GM12878 (cell line): ENCODE measurements around the gene FUT7. TPM values are rescaled to one million over a fixed set of nuclear protein-coding genes. Genes with fewer than 3 reads are reported as not detected.

Source experiments
- ATAC-seq: fragments of 200-7000 bp; cut with Tn5 transposase; 3 replicates; pipeline ENCODE4 v1.9.1; 2020; ENCODE audit warnings: mild to moderate bottlenecking, moderate library complexity
- BruUV-seq: library from RNA; stranded (reverse); fragments of 400-500 nt; replicated peaks from 2 replicates; lab custom pipeline; 2021; lab: Mats Ljungman, UMichigan
- CTCF ChIA-PET: fragments of 300-600 bp; sonication (Branson Sonifier 250); formaldehyde crosslinking; extraction: SDS; loops from one replicate; lab custom pipeline; 2021; ENCODE audit warnings: inconsistent platforms; lab: Yijun Ruan, JAX
- POLR2A ChIA-PET: fragments of 350-600 bp; formaldehyde crosslinking; extraction: SDS; loops from one replicate; lab custom pipeline; 2021; ENCODE audit warnings: inconsistent platforms; lab: Charles Lee
- RAD21 ChIA-PET: fragments of 300-600 bp; sonication (Branson Sonifier 250); formaldehyde crosslinking; loops from one replicate; lab custom pipeline; 2023; ENCODE audit warnings: antibody characterized with exemption; ENCODE audit not compliant: unreplicated experiment; lab: Charles Lee
- SMC1A ChIA-PET: fragments of 300-600 bp; sonication (Branson Sonifier 250); formaldehyde crosslinking; loops from one replicate; lab custom pipeline; 2023; ENCODE audit not compliant: unreplicated experiment, uncharacterized antibody; lab: Charles Lee
- DNase-seq: peaks from one replicate; pipeline ENCODE4 v3.0.0-alpha.2; 2011; ENCODE audit warnings: low read depth, low spot score
- FAIRE-seq: peaks from 3 replicates; lab custom pipeline; 2011; peaks lifted over from hg19 to GRCh38; lab: Jason Lieb, UNC
- H2AFZ ChIP-seq: 2 replicates; pipeline ENCODE4 v1.6.0; 2011; ENCODE audit warnings: low read depth, low read length, control low read depth; ENCODE audit not compliant: control insufficient read depth
- H3K27ac ChIP-seq: 2 replicates; pipeline ENCODE4 v1.5.1; 2011; ENCODE audit warnings: control low read depth; ENCODE audit not compliant: control insufficient read depth, insufficient read depth
- H3K27me3 ChIP-seq, 2 experiments: replicated peaks in 1 of 2; 2 replicates each; pipeline versions ENCODE4 v1.6.0 to v1.6.1; 2011; ENCODE audit warnings: low read length in 1 of 2; ENCODE audit not compliant: control insufficient read depth in 2 of 2, insufficient read depth in 2 of 2
- H3K36me3 ChIP-seq, 2 experiments: 2 replicates each; pipeline ENCODE4 v1.5.1; 2011; ENCODE audit warnings: low read length in 1 of 2; ENCODE audit not compliant: control insufficient read depth in 2 of 2, insufficient read depth in 2 of 2
- H3K4me1 ChIP-seq: 2 replicates; pipeline ENCODE4 v1.6.1; 2011; ENCODE audit warnings: mild to moderate bottlenecking, low read length, moderate library complexity, mixed read lengths; ENCODE audit not compliant: control insufficient read depth, insufficient read depth
- H3K4me2 ChIP-seq: 2 replicates; pipeline ENCODE4 v1.6.0; 2011; ENCODE audit warnings: control low read depth; ENCODE audit not compliant: control insufficient read depth, insufficient read depth
- H3K4me3 ChIP-seq: fragments of 200-600 bp; sonication (generic); 2 replicates; pipeline ENCODE4 v1.5.1; 2016
- H3K79me2 ChIP-seq: 2 replicates; pipeline ENCODE4 v1.6.0; 2011; ENCODE audit warnings: low read length; ENCODE audit not compliant: control insufficient read depth, insufficient read depth
- H3K9ac ChIP-seq: 2 replicates; pipeline ENCODE4 v1.8.0; 2011; ENCODE audit warnings: low read length, control low read depth, mixed read lengths; ENCODE audit not compliant: control insufficient read depth, insufficient read depth
- H3K9me3 ChIP-seq: replicated peaks from 3 replicates; pipeline ENCODE4 v1.5.1; 2011; ENCODE audit warnings: mild to moderate bottlenecking, low read length; ENCODE audit not compliant: control insufficient read depth, insufficient read depth
- H4K20me1 ChIP-seq: 2 replicates; pipeline ENCODE4 v1.6.0; 2011; ENCODE audit not compliant: control insufficient read depth, insufficient read depth
- EGR1 ChIP-seq, 2 experiments: IDR thresholded peaks; 1 replicate in 1 of 2; 2 replicates in 1 of 2; pipeline ENCODE4 v1.6.1; 2011 to 2012; ENCODE audit warnings: low read depth in 2 of 2, low read length in 2 of 2, borderline replicate concordance in 1 of 2, mild to moderate bottlenecking in 1 of 2, moderate library complexity in 1 of 2
- EP300 ChIP-seq, 2 experiments: fragments of 150-350 bp in 1 of 2; IDR thresholded peaks; 2 replicates each; pipeline ENCODE4 v1.6.1; 2011 to 2012; ENCODE audit warnings: low read depth in 2 of 2, low read length in 2 of 2, borderline replicate concordance in 1 of 2, improper control_type of control experiment in 1 of 2, inconsistent platforms in 1 of 2; ENCODE audit not compliant: control insufficient read depth in 1 of 2
- GABPA ChIP-seq: IDR thresholded peaks from 2 replicates; pipeline ENCODE4 v1.6.1; 2014; ENCODE audit warnings: antibody characterized with exemption, low read depth, mild to moderate bottlenecking, inconsistent platforms
- HDAC2 ChIP-seq: fragments of 200-600 bp; sonication (generic); IDR thresholded peaks from 2 replicates; pipeline ENCODE4 v1.6.1; 2017
- PML ChIP-seq: IDR thresholded peaks from 2 replicates; pipeline ENCODE4 v1.6.1; 2012; ENCODE audit warnings: low read length, inconsistent platforms
- SPI1 ChIP-seq: IDR thresholded peaks from 2 replicates; pipeline ENCODE4 v1.6.1; 2011; ENCODE audit warnings: low read depth, mild to moderate bottlenecking, low read length, moderate library complexity, borderline replicate concordance; ENCODE audit not compliant: insufficient read depth
- TARDBP ChIP-seq: IDR thresholded peaks from 2 replicates; pipeline ENCODE4 v1.6.1; 2016; ENCODE audit warnings: borderline replicate concordance
- YBX1 ChIP-seq: fragments of 450-650 bp; IDR thresholded peaks from 2 replicates; pipeline ENCODE4 v1.6.1; 2016; ENCODE audit warnings: antibody characterized with exemption
- WGBS: methylation state at CpG from one replicate; pipeline ENCODE4 v1.1.6; 2016; ENCODE audit warnings: low lambda C conversion rate; ENCODE audit not compliant: insufficient replicate concordance, insufficient coverage; ENCODE audit errors: missing lambda C conversion rate; 5-methylcytosine and 5-hydroxymethylcytosine counted together
- in situ Hi-C: fragments of 300-500 bp; cut with MboI; formaldehyde crosslinking; loops from 9 replicates; pipeline ENCODE4 v1.14.3; 2018; ENCODE audit warnings: mixed read lengths
- intact Hi-C: fragments of 100-400 bp; cut with micrococcal nuclease; formaldehyde crosslinking; loops from one replicate; pipeline ENCODE4 v1.14.2; 2022; ENCODE audit not compliant: unreplicated experiment
- polyA plus RNA-seq, 11 experiments: library from polyadenylated mRNA; depleted of rRNA in 4 of 11; unstranded in 6 of 11; stranded (reverse) in 5 of 11; fragments of >200 nt; fragmentation: Nextera tagmentation in 4 of 11; fragmentation: Illumina TruSeq in 1 of 11; extraction: Ambion mirVana in 4 of 11; extraction: Trizol in 1 of 11; gene quantifications; 1 replicate in 1 of 11; 2 replicates in 10 of 11; pipeline versions ENCODE4 v1.2.1 to v1.2.3, GENCODE V29; 2011 to 2016; ENCODE audit warnings: inconsistent platforms in 2 of 11, missing spikeins in 2 of 11, low read depth in 1 of 11
- total RNA-seq, 4 experiments: library from RNA; depleted of rRNA in 3 of 4; stranded (reverse); fragments of >200 nt in 3 of 4; fragmentation: Illumina TruSeq in 1 of 4; extraction: Trizol in 1 of 4; gene quantifications; 2 replicates each; pipeline versions ENCODE4 v1.2.1 to v1.2.3, GENCODE V29; 2013 to 2021
- TF ChIP-seq, protein P1 (sequence below): fragments of 450-650 bp; IDR thresholded peaks from 2 replicates; pipeline ENCODE4 v1.6.1; 2014; ENCODE audit warnings: mild to moderate bottlenecking
- TF ChIP-seq, protein P2 (sequence below): fragments of 450-650 bp; IDR thresholded peaks from 2 replicates; pipeline ENCODE4 v1.6.1; 2016; ENCODE audit warnings: mild to moderate bottlenecking
- TF ChIP-seq, protein P3 (sequence below), 3 experiments: IDR thresholded peaks in 2 of 3; conservative IDR thresholded peaks in 1 of 3; 2 replicates each; pipeline ENCODE4 v1.5.1; 2011; ENCODE audit warnings: low read depth in 3 of 3, low read length in 3 of 3, mild to moderate bottlenecking in 3 of 3, control low read depth in 2 of 3, moderate library complexity in 2 of 3, inconsistent platforms in 1 of 3, mixed read lengths in 1 of 3; ENCODE audit not compliant: control insufficient read depth in 2 of 3, insufficient read depth in 1 of 3; ENCODE audit errors: extremely low read depth in 1 of 3

FUT7 gene
- total and polyA plus RNA-seq, 10 of the 15 experiments (the other 5 are each of a cell fraction or from before 2014, with no cell fraction given), result 0.04 to 0.62 (median 0.20) TPM; not detected in 2

DNA sequence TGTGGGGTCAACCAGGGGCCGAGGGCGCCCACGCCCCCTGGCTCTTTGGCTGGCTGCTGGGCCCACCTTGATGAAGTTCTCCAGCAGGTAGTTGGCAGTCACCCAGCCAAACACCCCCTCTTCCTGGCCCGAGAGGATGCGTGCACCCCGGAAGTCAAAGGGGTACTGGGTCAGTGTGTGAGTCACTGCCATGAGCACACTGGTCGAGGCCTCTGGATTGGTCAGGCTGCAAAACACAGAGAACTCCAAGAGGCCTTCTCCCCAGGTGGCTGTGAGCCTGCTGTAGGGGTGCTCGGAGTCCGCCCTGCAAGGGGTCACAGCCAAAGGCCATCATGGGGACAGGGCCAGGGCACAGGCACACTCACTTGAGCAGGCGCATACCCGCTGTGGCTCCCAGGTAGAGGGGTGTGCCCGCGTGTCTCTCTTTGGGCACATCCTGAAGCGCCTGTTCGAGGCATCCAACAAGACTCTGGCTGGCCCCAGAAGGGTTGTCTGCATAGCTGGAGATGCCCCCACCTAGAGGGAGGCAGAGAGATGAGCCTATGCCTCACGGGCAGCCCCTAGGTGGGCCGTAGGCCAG is 19.3 kb upstream of the FUT7 start:
- H3K4me2 ChIP-seq, result no peak overlapping the region
- intact Hi-C loops, result no loop called here
- H4K20me1 ChIP-seq, result no peaks in the 10 kb centered on the region
- no TSS peak for BruUV-seq
- H3K9ac ChIP-seq, result no peak overlapping the region
- in situ Hi-C loops, result no loop called here
- H3K4me3 ChIP-seq, result no peak overlapping the region
- H3K9me3 ChIP-seq, result no peaks in the 10 kb centered on the region
- DNase-seq (no peak), ATAC-seq (no peak), FAIRE-seq (no peak)
- H3K79me2 ChIP-seq, result no peaks in the 10 kb centered on the region
- WGBS, result 54% methylated on average over 17 of the region's 17 CpGs
- ChIA-PET RAD21 (no interaction called here), CTCF (no interaction called here), SMC1A (no interaction called here), POLR2A (no interaction called here)
- H3K36me3 ChIP-seq, result no peaks in the 10 kb centered on the region
- H3K27ac ChIP-seq, result no peak overlapping the region
- H3K27me3 ChIP-seq, result peaks cover 11 to 18% of the 10 kb centered on the region in 2 experiments; a peak in 3 of 4 replicates
- TF ChIP-seq HDAC2, result no peak
- no peak for TF ChIP-seq EGR1 (IDR thresholded peaks at IDR 0.05; ENCODE audit: borderline replicate concordance in 1 of 2, low read depth in 2 of 2, low read length in 2 of 2)
- TF ChIP-seq, protein P1, sequence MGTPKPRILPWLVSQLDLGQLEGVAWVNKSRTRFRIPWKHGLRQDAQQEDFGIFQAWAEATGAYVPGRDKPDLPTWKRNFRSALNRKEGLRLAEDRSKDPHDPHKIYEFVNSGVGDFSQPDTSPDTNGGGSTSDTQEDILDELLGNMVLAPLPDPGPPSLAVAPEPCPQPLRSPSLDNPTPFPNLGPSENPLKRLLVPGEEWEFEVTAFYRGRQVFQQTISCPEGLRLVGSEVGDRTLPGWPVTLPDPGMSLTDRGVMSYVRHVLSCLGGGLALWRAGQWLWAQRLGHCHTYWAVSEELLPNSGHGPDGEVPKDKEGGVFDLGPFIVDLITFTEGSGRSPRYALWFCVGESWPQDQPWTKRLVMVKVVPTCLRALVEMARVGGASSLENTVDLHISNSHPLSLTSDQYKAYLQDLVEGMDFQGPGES, result no peak
- TF ChIP-seq, protein P2, sequence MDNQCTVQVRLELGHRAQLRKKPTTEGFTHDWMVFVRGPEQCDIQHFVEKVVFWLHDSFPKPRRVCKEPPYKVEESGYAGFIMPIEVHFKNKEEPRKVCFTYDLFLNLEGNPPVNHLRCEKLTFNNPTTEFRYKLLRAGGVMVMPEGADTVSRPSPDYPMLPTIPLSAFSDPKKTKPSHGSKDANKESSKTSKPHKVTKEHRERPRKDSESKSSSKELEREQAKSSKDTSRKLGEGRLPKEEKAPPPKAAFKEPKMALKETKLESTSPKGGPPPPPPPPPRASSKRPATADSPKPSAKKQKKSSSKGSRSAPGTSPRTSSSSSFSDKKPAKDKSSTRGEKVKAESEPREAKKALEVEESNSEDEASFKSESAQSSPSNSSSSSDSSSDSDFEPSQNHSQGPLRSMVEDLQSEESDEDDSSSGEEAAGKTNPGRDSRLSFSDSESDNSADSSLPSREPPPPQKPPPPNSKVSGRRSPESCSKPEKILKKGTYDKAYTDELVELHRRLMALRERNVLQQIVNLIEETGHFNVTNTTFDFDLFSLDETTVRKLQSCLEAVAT, result no peak
- TF ChIP-seq GABPA, result no peak
- TF ChIP-seq YBX1, result no peak
- TF ChIP-seq TARDBP, result no peak
- TF ChIP-seq PML, result no peak
- TF ChIP-seq EP300 (IDR thresholded peaks at IDR 0.05; ENCODE audit: borderline replicate concordance in 1 of 2, control insufficient read depth in 1 of 2, low read depth in 2 of 2, low read length in 2 of 2), result no peak
- no peak for TF ChIP-seq SPI1
- TF ChIP-seq, protein P3, sequence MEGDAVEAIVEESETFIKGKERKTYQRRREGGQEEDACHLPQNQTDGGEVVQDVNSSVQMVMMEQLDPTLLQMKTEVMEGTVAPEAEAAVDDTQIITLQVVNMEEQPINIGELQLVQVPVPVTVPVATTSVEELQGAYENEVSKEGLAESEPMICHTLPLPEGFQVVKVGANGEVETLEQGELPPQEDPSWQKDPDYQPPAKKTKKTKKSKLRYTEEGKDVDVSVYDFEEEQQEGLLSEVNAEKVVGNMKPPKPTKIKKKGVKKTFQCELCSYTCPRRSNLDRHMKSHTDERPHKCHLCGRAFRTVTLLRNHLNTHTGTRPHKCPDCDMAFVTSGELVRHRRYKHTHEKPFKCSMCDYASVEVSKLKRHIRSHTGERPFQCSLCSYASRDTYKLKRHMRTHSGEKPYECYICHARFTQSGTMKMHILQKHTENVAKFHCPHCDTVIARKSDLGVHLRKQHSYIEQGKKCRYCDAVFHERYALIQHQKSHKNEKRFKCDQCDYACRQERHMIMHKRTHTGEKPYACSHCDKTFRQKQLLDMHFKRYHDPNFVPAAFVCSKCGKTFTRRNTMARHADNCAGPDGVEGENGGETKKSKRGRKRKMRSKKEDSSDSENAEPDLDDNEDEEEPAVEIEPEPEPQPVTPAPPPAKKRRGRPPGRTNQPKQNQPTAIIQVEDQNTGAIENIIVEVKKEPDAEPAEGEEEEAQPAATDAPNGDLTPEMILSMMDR (IDR thresholded peaks at IDR 0.05 in 2 of 3, conservative IDR thresholded peaks at IDR 0.05 in 1 of 3; ENCODE audit: control insufficient read depth in 2 of 3, extremely low read depth in 1 of 3, insufficient read depth in 1 of 3, low read depth in 3 of 3, low read length in 3 of 3), result no peak
- no peak overlapping the region for H2AFZ ChIP-seq
- H3K4me1 ChIP-seq, result no peaks in the 10 kb centered on the region
